ENCODE measurements around the gene PPP2R1B. TPM values are rescaled to one million over a fixed set of nuclear protein-coding genes. Genes with fewer than 3 reads are reported as not detected.
A peak's percentile ranks its signal among the peaks of the same experiment; 100 is the strongest.

The PPP2R1B gene
- total and polyA plus RNA-seq, 4 donors = 33.2 to 316 (median 52.5) TPM

DNA sequence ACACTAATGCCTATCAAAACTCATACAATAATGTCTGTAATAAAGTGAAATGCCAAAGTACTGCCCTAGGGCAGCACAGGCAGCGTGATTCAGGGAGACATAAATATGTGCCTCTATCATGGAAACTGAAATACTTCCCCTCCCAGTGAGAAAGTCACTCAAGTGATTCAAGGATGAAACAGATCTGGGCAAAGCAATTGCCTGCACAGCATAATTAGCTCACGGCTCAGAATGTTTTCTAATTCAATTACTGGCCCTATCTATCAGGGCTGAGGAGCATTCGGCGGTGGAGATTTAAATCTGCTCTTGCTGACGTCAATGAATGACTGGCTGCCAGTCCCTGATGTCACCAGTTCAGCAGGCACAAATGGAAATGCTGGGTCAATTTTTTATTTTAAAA is 27.7 kb upstream of the PPP2R1B start:
- Histone ChIP-seq H3K4me3 (ENCODE audit: low read depth in 1 of 3, low read length in 3 of 3) (peak overlapping the region in 1 of 3 donors; percentile 28), H3K9ac (ENCODE audit: low read depth in 1 of 2, low read length in 2 of 2) (no peak overlapping the region), H3K27ac (ENCODE audit: low read depth in 1 of 2, low read length in 2 of 2) (peak overlapping the region; percentile 63 to 81), H3K9me3 (ENCODE audit: control insufficient read depth in 4 of 4, low read length in 3 of 4) (peaks cover 0 to 6% (median 0%) of the 10 kb centered on the region in 4 donors), H3K4me1 (ENCODE audit: control insufficient read depth in 4 of 4, insufficient read depth in 4 of 4, low read length in 3 of 4) (peaks cover 11 to 44% (median 26%) of the 10 kb centered on the region in 4 donors), H3K27me3 (ENCODE audit: control insufficient read depth in 4 of 4, insufficient read depth in 4 of 4, low read length in 3 of 4) (no peaks in the 10 kb centered on the region), H3K36me3 (ENCODE audit: control insufficient read depth in 4 of 4, insufficient read depth in 3 of 4, low read depth in 1 of 4, low read length in 3 of 4) (peaks cover 0 to 6% (median 1%) of the 10 kb centered on the region in 4 donors)
- no peak for DNase-seq (ENCODE audit: low spot score)
- TF ChIP-seq RAD21 (IDR thresholded peaks at IDR 0.05) (no peak), FOXA1 (IDR thresholded peaks at IDR 0.05) (no peak), MAX (IDR thresholded peaks at IDR 0.05) (no peak), EGR1 (IDR thresholded peaks at IDR 0.05; ENCODE audit: low read depth in 2 of 2) (no peak), HNF4A (conservative IDR thresholded peaks at IDR 0.05) (no peak), HNF4G (IDR thresholded peaks at IDR 0.05) (no peak), REST (IDR thresholded peaks at IDR 0.05) (no peak), ZBTB33 (IDR thresholded peaks at IDR 0.05) (no peak), GABPA (IDR thresholded peaks at IDR 0.05 in 1 of 2, conservative IDR thresholded peaks at IDR 0.05 in 1 of 2) (no peak), NR2F2 (IDR thresholded peaks at IDR 0.05) (no peak), SP1 (IDR thresholded peaks at IDR 0.05) (no peak), JUND (IDR thresholded peaks at IDR 0.05) (no peak), FOXA2 (IDR thresholded peaks at IDR 0.05) (no peak), YY1 (IDR thresholded peaks at IDR 0.05) (no peak), TAF1 (conservative IDR thresholded peaks at IDR 0.05) (no peak), RXRA (IDR thresholded peaks at IDR 0.05) (no peak)
- TF ChIP-seq, protein P1, sequence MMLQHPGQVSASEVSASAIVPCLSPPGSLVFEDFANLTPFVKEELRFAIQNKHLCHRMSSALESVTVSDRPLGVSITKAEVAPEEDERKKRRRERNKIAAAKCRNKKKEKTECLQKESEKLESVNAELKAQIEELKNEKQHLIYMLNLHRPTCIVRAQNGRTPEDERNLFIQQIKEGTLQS (IDR thresholded peaks at IDR 0.05) = no peak
- TF ChIP-seq, protein P2, sequence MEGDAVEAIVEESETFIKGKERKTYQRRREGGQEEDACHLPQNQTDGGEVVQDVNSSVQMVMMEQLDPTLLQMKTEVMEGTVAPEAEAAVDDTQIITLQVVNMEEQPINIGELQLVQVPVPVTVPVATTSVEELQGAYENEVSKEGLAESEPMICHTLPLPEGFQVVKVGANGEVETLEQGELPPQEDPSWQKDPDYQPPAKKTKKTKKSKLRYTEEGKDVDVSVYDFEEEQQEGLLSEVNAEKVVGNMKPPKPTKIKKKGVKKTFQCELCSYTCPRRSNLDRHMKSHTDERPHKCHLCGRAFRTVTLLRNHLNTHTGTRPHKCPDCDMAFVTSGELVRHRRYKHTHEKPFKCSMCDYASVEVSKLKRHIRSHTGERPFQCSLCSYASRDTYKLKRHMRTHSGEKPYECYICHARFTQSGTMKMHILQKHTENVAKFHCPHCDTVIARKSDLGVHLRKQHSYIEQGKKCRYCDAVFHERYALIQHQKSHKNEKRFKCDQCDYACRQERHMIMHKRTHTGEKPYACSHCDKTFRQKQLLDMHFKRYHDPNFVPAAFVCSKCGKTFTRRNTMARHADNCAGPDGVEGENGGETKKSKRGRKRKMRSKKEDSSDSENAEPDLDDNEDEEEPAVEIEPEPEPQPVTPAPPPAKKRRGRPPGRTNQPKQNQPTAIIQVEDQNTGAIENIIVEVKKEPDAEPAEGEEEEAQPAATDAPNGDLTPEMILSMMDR (IDR thresholded peaks at IDR 0.05; ENCODE audit: low read depth, low read length, missing input control) = no peak
- 52% methylated on average over 5 of the region's 5 CpGs for WGBS

Data from liver (tissue), 9 donors.